HL-60 (cell line): ENCODE data around the gene C20orf144.

Source experiments
- GABPA ChIP-seq: IDR thresholded peaks from 2 replicates; pipeline ENCODE4 v1.6.1; 2012; ENCODE audit warnings: low read depth
- TF ChIP-seq, protein P1 (sequence below): IDR thresholded peaks from one replicate; pipeline ENCODE4 v1.5.1; 2011; ENCODE audit warnings: low read length, control low read depth, inconsistent platforms; ENCODE audit not compliant: insufficient read depth

DNA sequence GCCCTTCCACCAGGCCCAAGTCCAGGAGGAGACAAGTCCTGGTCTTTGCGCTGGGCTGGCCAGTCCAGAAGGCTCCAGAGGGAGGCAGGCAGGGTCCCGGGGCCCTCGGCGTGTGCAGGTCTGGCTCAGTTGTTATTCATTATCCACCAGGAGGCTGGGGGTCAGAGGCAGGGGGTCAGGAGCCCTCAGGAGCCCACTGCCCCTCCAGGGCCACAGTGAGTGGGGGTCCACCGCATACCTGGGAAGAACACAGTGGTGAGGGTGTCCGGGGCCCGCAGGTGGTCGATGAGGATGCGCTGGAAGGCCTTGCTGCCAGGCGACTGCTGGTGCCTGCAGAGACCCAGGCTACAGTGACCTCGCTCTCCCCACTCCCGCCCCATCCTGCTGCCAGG, 4.4 kb upstream of the C20orf144 start:
- TF ChIP-seq, protein P1, sequence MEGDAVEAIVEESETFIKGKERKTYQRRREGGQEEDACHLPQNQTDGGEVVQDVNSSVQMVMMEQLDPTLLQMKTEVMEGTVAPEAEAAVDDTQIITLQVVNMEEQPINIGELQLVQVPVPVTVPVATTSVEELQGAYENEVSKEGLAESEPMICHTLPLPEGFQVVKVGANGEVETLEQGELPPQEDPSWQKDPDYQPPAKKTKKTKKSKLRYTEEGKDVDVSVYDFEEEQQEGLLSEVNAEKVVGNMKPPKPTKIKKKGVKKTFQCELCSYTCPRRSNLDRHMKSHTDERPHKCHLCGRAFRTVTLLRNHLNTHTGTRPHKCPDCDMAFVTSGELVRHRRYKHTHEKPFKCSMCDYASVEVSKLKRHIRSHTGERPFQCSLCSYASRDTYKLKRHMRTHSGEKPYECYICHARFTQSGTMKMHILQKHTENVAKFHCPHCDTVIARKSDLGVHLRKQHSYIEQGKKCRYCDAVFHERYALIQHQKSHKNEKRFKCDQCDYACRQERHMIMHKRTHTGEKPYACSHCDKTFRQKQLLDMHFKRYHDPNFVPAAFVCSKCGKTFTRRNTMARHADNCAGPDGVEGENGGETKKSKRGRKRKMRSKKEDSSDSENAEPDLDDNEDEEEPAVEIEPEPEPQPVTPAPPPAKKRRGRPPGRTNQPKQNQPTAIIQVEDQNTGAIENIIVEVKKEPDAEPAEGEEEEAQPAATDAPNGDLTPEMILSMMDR: no peak
- TF ChIP-seq GABPA: no peak
